Neural cell (in vitro differentiated cells): ENCODE results near the gene SYTL3. TPM values are rescaled to one million over a fixed set of nuclear protein-coding genes. Genes with fewer than 3 reads are reported as not detected.
"Not testable (repeated sequence)": the region's sequence is repeated elsewhere in the genome, so short reads cannot be mapped to it uniquely, and the experiment has no call there.

Experiments
- H2AFZ ChIP-seq: fragments of 200-600, 300-800 bp; sonication (generic), shearing (Covaris generic); 2 replicates; pipeline ENCODE4 v1.6.0; 2014; ENCODE audit warnings: low read depth, mild to moderate bottlenecking, antibody characterized with exemption, low read length, moderate library complexity
- H3F3A ChIP-seq: fragments of 200-600 bp; shearing (Covaris generic); 2 replicates; pipeline ENCODE4 v1.6.1; 2016; ENCODE audit warnings: mild to moderate bottlenecking, moderate library complexity, mixed read lengths, antibody characterized with exemption, low read length; ENCODE audit not compliant: insufficient read depth, poor library complexity, severe bottlenecking
- H3K27ac ChIP-seq: fragments of 200-600, 300-800 bp; sonication (generic), shearing (Covaris generic); 2 replicates; pipeline ENCODE4 v1.5.1; 2014; ENCODE audit warnings: mild to moderate bottlenecking, low read length, moderate library complexity
- H3K27me3 ChIP-seq: fragments of 300-800, 200-600 bp; sonication (generic), shearing (Covaris generic); 2 replicates; pipeline ENCODE4 v1.6.0; 2014; ENCODE audit warnings: mild to moderate bottlenecking, low read depth, low read length, moderate library complexity; ENCODE audit not compliant: insufficient read depth
- H3K36me3 ChIP-seq: fragments of 300-800, 200-600 bp; sonication (generic), shearing (Covaris generic); 2 replicates; pipeline ENCODE4 v1.5.1; 2014; ENCODE audit warnings: mild to moderate bottlenecking, antibody characterized with exemption, low read length, moderate library complexity; ENCODE audit not compliant: insufficient read depth
- H3K4me2 ChIP-seq: fragments of 300-800, 200-600 bp; sonication (generic), shearing (Covaris generic); 2 replicates; pipeline ENCODE4 v1.6.0; 2014; ENCODE audit warnings: mild to moderate bottlenecking, low read length
- H3K4me3 ChIP-seq: fragments of 300-800, 200-600 bp; sonication (generic), shearing (Covaris generic); 2 replicates; pipeline ENCODE4 v1.5.1; 2014; ENCODE audit warnings: mild to moderate bottlenecking, low read length, moderate library complexity
- H3K79me2 ChIP-seq: fragments of 200-600 bp; shearing (Covaris generic); replicated peaks from 2 replicates; pipeline ENCODE4 v1.6.0; 2014; ENCODE audit warnings: mild to moderate bottlenecking, low read length, moderate library complexity; ENCODE audit not compliant: insufficient read depth
- H3K9ac ChIP-seq: fragments of 300-800, 200-600 bp; sonication (generic), shearing (Covaris generic); 2 replicates; pipeline ENCODE4 v1.6.1; 2016; ENCODE audit warnings: mild to moderate bottlenecking, low read length, mixed read lengths
- H3K9me2 ChIP-seq: fragments of 200-600 bp; shearing (Covaris generic); 2 replicates; pipeline ENCODE4 v1.6.1; 2016; ENCODE audit warnings: mild to moderate bottlenecking, low read length, mixed read lengths; ENCODE audit not compliant: insufficient read depth
- H3K9me3 ChIP-seq: fragments of 200-600, 300-800 bp; sonication (generic), shearing (Covaris generic); 2 replicates; pipeline ENCODE4 v1.6.1; 2016; ENCODE audit warnings: mild to moderate bottlenecking, mixed run types, low read length, moderate library complexity, mixed read lengths
- H4K20me1 ChIP-seq: fragments of 200-600 bp; shearing (Covaris generic); 2 replicates; pipeline ENCODE4 v1.6.1; 2016; ENCODE audit warnings: mild to moderate bottlenecking, mixed run types; ENCODE audit not compliant: insufficient read depth
- EP300 ChIP-seq: fragments of 450-650 bp; conservative IDR thresholded peaks from 2 replicates; pipeline ENCODE4 v1.6.1; 2014; ENCODE audit warnings: antibody characterized with exemption, mild to moderate bottlenecking, moderate library complexity; ENCODE audit not compliant: poor library complexity, severe bottlenecking
- EZH2 ChIP-seq: fragments of 200-600, 300-800 bp; shearing (Covaris generic), sonication (generic); IDR thresholded peaks from 2 replicates; pipeline ENCODE4 v1.6.1; 2014; ENCODE audit warnings: antibody characterized with exemption, low read length, borderline replicate concordance, mild to moderate bottlenecking; ENCODE audit not compliant: insufficient read depth, poor library complexity, severe bottlenecking
- MXI1 ChIP-seq: fragments of 450-650 bp; conservative IDR thresholded peaks from 2 replicates; pipeline ENCODE4 v1.6.1; 2014; ENCODE audit warnings: antibody characterized with exemption, mild to moderate bottlenecking; ENCODE audit not compliant: poor library complexity, severe bottlenecking
- POLR2AphosphoS5 ChIP-seq: IDR thresholded peaks from 2 replicates; pipeline ENCODE4 v1.6.1; 2012
- RAD21 ChIP-seq: fragments of 450-650 bp; conservative IDR thresholded peaks from 2 replicates; pipeline ENCODE4 v1.6.1; 2014; ENCODE audit warnings: antibody characterized with exemption, mild to moderate bottlenecking, moderate library complexity
- SMC3 ChIP-seq: fragments of 450-650 bp; conservative IDR thresholded peaks from 2 replicates; pipeline ENCODE4 v1.6.1; 2014; ENCODE audit warnings: antibody characterized with exemption, mild to moderate bottlenecking, moderate library complexity; ENCODE audit not compliant: poor library complexity
- TAF1 ChIP-seq: IDR thresholded peaks from 2 replicates; pipeline ENCODE4 v1.6.1; 2012; ENCODE audit warnings: low read depth
- polyA plus RNA-seq: library from polyadenylated mRNA; depleted of rRNA; stranded (reverse); fragments of >200 nt; gene quantifications from 2 replicates; pipeline ENCODE4 v1.2.3, GENCODE V29; 2014
- TF ChIP-seq, protein P1 (sequence below): fragments of 450-650 bp; IDR thresholded peaks from 2 replicates; pipeline ENCODE4 v1.5.1; 2014; ENCODE audit warnings: antibody characterized with exemption, mild to moderate bottlenecking, moderate library complexity; ENCODE audit not compliant: poor library complexity, severe bottlenecking
- TF ChIP-seq, protein P2 (sequence below): IDR thresholded peaks from 2 replicates; pipeline ENCODE4 v1.6.1; 2012; ENCODE audit warnings: borderline replicate concordance

The SYTL3 gene
- polyA plus RNA-seq, 1 donor from 2014 or later, result 2.1 TPM

DNA sequence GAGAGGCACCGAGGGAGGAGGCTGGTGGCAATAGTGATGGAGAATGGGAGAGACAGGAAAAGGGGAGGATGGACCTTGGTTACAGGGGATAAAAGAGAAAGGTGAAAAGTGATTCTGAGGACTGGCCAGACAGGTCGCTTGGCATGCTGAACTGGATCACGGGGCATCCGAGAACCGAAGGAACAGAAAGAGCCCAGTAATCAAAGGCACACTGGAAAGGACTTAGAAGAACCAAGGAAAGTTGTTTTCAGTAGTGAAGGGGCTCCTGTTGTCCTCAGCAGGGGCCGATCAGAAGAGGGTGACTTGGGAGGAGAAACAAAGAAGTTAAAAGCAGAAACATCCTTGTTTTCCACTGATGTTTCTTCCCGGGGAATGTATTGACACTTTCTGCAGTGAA is 18.9 kb downstream of the SYTL3 start:
- TF ChIP-seq EP300, result no peak
- no peak for TF ChIP-seq EZH2
- TF ChIP-seq POLR2AphosphoS5, result no peak
- TF ChIP-seq SMC3, result no peak
- TF ChIP-seq TAF1, result no peak
- no peak for TF ChIP-seq RAD21
- TF ChIP-seq, protein P1, sequence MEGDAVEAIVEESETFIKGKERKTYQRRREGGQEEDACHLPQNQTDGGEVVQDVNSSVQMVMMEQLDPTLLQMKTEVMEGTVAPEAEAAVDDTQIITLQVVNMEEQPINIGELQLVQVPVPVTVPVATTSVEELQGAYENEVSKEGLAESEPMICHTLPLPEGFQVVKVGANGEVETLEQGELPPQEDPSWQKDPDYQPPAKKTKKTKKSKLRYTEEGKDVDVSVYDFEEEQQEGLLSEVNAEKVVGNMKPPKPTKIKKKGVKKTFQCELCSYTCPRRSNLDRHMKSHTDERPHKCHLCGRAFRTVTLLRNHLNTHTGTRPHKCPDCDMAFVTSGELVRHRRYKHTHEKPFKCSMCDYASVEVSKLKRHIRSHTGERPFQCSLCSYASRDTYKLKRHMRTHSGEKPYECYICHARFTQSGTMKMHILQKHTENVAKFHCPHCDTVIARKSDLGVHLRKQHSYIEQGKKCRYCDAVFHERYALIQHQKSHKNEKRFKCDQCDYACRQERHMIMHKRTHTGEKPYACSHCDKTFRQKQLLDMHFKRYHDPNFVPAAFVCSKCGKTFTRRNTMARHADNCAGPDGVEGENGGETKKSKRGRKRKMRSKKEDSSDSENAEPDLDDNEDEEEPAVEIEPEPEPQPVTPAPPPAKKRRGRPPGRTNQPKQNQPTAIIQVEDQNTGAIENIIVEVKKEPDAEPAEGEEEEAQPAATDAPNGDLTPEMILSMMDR, result no peak
- TF ChIP-seq, protein P2, sequence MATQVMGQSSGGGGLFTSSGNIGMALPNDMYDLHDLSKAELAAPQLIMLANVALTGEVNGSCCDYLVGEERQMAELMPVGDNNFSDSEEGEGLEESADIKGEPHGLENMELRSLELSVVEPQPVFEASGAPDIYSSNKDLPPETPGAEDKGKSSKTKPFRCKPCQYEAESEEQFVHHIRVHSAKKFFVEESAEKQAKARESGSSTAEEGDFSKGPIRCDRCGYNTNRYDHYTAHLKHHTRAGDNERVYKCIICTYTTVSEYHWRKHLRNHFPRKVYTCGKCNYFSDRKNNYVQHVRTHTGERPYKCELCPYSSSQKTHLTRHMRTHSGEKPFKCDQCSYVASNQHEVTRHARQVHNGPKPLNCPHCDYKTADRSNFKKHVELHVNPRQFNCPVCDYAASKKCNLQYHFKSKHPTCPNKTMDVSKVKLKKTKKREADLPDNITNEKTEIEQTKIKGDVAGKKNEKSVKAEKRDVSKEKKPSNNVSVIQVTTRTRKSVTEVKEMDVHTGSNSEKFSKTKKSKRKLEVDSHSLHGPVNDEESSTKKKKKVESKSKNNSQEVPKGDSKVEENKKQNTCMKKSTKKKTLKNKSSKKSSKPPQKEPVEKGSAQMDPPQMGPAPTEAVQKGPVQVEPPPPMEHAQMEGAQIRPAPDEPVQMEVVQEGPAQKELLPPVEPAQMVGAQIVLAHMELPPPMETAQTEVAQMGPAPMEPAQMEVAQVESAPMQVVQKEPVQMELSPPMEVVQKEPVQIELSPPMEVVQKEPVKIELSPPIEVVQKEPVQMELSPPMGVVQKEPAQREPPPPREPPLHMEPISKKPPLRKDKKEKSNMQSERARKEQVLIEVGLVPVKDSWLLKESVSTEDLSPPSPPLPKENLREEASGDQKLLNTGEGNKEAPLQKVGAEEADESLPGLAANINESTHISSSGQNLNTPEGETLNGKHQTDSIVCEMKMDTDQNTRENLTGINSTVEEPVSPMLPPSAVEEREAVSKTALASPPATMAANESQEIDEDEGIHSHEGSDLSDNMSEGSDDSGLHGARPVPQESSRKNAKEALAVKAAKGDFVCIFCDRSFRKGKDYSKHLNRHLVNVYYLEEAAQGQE, result no peak
- no peak for TF ChIP-seq MXI1
- no peaks in the 10 kb centered on the region for H4K20me1 ChIP-seq
- no peaks in the 10 kb centered on the region for H3F3A ChIP-seq
- no peaks in the 10 kb centered on the region for H3K36me3 ChIP-seq
- H3K27me3 ChIP-seq, result no peaks in the 10 kb centered on the region
- H3K9me3 ChIP-seq, result no peaks in the 10 kb centered on the region
- H3K4me2 ChIP-seq, result no peak overlapping the region
- no peak overlapping the region for H3K4me3 ChIP-seq
- H3K9me2 ChIP-seq, result no peaks in the 10 kb centered on the region
- no peak overlapping the region for H2AFZ ChIP-seq
- H3K79me2 ChIP-seq, result no peaks in the 10 kb centered on the region
- no peak overlapping the region for H3K27ac ChIP-seq
- no peak overlapping the region for H3K9ac ChIP-seq

- Histone ChIP-seq H3K4me3 (no peak overlapping the region), H3F3A (no peaks in the 10 kb centered on the region), H3K9ac (no peak overlapping the region), H3K27me3 (no peaks in the 10 kb centered on the region), H4K20me1 (no peaks in the 10 kb centered on the region), H2AFZ (no peak overlapping the region), H3K9me2 (no peaks in the 10 kb centered on the region), H3K9me3 (no peaks in the 10 kb centered on the region), H3K4me2 (no peak overlapping the region), H3K79me2 (no peaks in the 10 kb centered on the region), H3K27ac (no peak overlapping the region), H3K36me3 (no peaks in the 10 kb centered on the region)
- TF ChIP-seq RAD21 (no peak), EP300 (peak; percentile 33), MXI1 (no peak), POLR2AphosphoS5 (peak; percentile 56)
Measured at GRCh38 chr6:158669145-158670035, 19.5 kb downstream of the SYTL3 start.

- H3K27ac ChIP-seq, H3K9me3 ChIP-seq, H3F3A ChIP-seq, H3K4me2 ChIP-seq, H2AFZ ChIP-seq, H4K20me1 ChIP-seq, H3K27me3 ChIP-seq, H3K36me3 ChIP-seq, H3K4me3 ChIP-seq, H3K9me2 ChIP-seq, H3K79me2 ChIP-seq, H3K9ac ChIP-seq: not testable (repeated sequence)
Measured at GRCh38 chr6:158672119-158672518, 22.3 kb downstream of the SYTL3 start.
